Smooth muscle cell (in vitro differentiated cells): Measurements from ENCODE around the gene OPRL1. TPM values are rescaled to one million over a fixed set of nuclear protein-coding genes. Genes with fewer than 3 reads are reported as not detected.

ENCODE experiments used
- DNase-seq: peaks from one replicate; lab custom pipeline; 2025; ENCODE audit not compliant: unreplicated experiment; lab: John Stamatoyannopoulos, UW
- H2AFZ ChIP-seq: fragments of 200-600 bp; sonication (generic); 2 replicates; pipeline ENCODE4 v1.6.0; 2016; ENCODE audit warnings: antibody characterized with exemption, low read depth, mild to moderate bottlenecking
- H3F3A ChIP-seq: fragments of 200-600 bp; sonication (generic); 2 replicates; pipeline ENCODE4 v1.6.0; 2017; ENCODE audit warnings: antibody characterized with exemption, low read depth
- H3K27ac ChIP-seq: fragments of 200-600 bp; sonication (generic); 2 replicates; pipeline ENCODE4 v1.5.1; 2016; ENCODE audit warnings: low read depth, mild to moderate bottlenecking
- H3K27me3 ChIP-seq: fragments of 200-600 bp; sonication (generic); 2 replicates; pipeline ENCODE4 v1.6.1; 2016; ENCODE audit warnings: low read depth, mild to moderate bottlenecking
- H3K36me3 ChIP-seq: fragments of 200-600 bp; sonication (generic); 2 replicates; pipeline ENCODE4 v1.5.1; 2016; ENCODE audit warnings: low read depth
- H3K4me1 ChIP-seq: fragments of 200-600 bp; sonication (generic); 2 replicates; pipeline ENCODE4 v1.5.1; 2016; ENCODE audit warnings: low read depth
- H3K4me2 ChIP-seq: fragments of 200-600 bp; sonication (generic); 2 replicates; pipeline ENCODE4 v1.6.0; 2016; ENCODE audit warnings: mild to moderate bottlenecking
- H3K4me3 ChIP-seq: fragments of 200-600 bp; sonication (generic); 2 replicates; pipeline ENCODE4 v1.5.1; 2016; ENCODE audit warnings: mild to moderate bottlenecking
- H3K79me2 ChIP-seq: fragments of 200-600 bp; sonication (generic); 2 replicates; pipeline ENCODE4 v1.6.0; 2016; ENCODE audit warnings: low read depth, mild to moderate bottlenecking
- H3K9ac ChIP-seq: fragments of 200-600 bp; sonication (generic); 2 replicates; pipeline ENCODE4 v1.6.0; 2016; ENCODE audit warnings: low read depth
- H3K9me3 ChIP-seq: fragments of 200-600 bp; sonication (generic); replicated peaks from 2 replicates; pipeline ENCODE4 v1.5.1; 2016; ENCODE audit warnings: low read depth
- H4K20me1 ChIP-seq: fragments of 200-600 bp; sonication (generic); 2 replicates; pipeline ENCODE4 v1.6.0; 2016; ENCODE audit warnings: low read depth
- CTCF ChIP-seq: fragments of 200-600 bp; sonication (generic); IDR thresholded peaks from 2 replicates; pipeline ENCODE4 v1.5.1; 2017; ENCODE audit warnings: borderline replicate concordance, mild to moderate bottlenecking, antibody characterized with exemption; ENCODE audit not compliant: insufficient read depth, poor library complexity, severe bottlenecking
- WGBS: methylation state at CpG from one replicate; pipeline ENCODE4 v1.1.7; 2016; ENCODE audit warnings: low lambda C conversion rate; 5-methylcytosine and 5-hydroxymethylcytosine counted together
- polyA plus RNA-seq: library from polyadenylated mRNA; unstranded; fragments of >200 nt; fragmentation: Nextera tagmentation; extraction: Ambion mirVana; gene quantifications from 2 replicates; pipeline ENCODE4 v1.2.1, GENCODE V29; 2016
- total RNA-seq: library from RNA; depleted of rRNA; stranded (reverse); fragments of >200 nt; gene quantifications from 2 replicates; pipeline ENCODE4 v1.2.3, GENCODE V29; 2014

OPRL1 gene
- total and polyA plus RNA-seq, 2 experiments from 2014 or later = 3.1 to 6.4 TPM

DNA sequence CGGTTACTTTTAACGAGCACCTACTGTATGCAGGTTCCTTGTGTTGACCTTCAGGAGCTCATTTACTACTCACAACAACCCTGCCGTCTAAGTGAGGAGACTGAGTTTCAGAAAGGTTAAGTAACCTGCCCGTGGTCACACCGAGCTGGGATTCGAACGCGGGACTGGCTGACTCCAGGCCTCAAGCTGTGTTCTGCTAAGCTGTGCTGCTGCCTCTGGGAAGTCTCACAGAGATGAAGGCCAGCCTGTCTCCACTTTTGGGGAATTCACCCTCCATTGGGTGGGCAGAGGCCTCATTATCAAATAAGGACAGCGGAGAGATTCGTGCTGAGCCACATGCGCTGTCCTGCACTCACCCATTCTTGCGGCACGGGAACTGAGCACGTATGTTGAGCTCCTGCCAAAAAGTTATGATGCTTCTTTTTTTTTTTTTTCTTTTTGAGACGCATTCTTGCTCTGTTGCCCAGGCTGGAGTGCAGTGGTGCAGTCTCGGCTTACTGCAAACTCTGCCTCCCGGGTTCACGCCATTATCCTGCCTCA, 58.5 kb downstream of the OPRL1 start:
- no peaks in the 10 kb centered on the region for H3K9me3 ChIP-seq
- H3K4me2 ChIP-seq = no peak overlapping the region
- H3K4me3 ChIP-seq = no peak overlapping the region
- H3F3A ChIP-seq = no peaks in the 10 kb centered on the region
- no peak overlapping the region for H3K27ac ChIP-seq
- TF ChIP-seq CTCF = no peak
- H3K9ac ChIP-seq = no peak overlapping the region
- no peak for DNase-seq
- no peaks in the 10 kb centered on the region for H4K20me1 ChIP-seq
- no peak overlapping the region for H2AFZ ChIP-seq
- no peaks in the 10 kb centered on the region for H3K79me2 ChIP-seq
- no peaks in the 10 kb centered on the region for H3K36me3 ChIP-seq
- 92% methylated on average over 18 of the region's 18 CpGs for WGBS
- H3K4me1 ChIP-seq = peaks cover 21% of the 10 kb centered on the region
- H3K27me3 ChIP-seq = no peaks in the 10 kb centered on the region

- no peak overlapping the region for H3K27ac ChIP-seq
- H3K4me3 ChIP-seq = no peak overlapping the region
- no peaks in the 10 kb centered on the region for H3K79me2 ChIP-seq
- no peaks in the 10 kb centered on the region for H3F3A ChIP-seq
- no peaks in the 10 kb centered on the region for H4K20me1 ChIP-seq
- no peaks in the 10 kb centered on the region for H3K9me3 ChIP-seq
- no peak for TF ChIP-seq CTCF
- WGBS = 89% methylated on average over 20 of the region's 21 CpGs
- no peak overlapping the region for H3K9ac ChIP-seq
- no peak for DNase-seq
- no peaks in the 10 kb centered on the region for H3K27me3 ChIP-seq
- no peak overlapping the region for H3K4me2 ChIP-seq
- peaks cover 21% of the 10 kb centered on the region for H3K4me1 ChIP-seq
- H2AFZ ChIP-seq = no peak overlapping the region
- H3K36me3 ChIP-seq = no peaks in the 10 kb centered on the region
Measured at GRCh38 chr20:64139199-64140060, 59.5 kb downstream of the OPRL1 start.

DNA sequence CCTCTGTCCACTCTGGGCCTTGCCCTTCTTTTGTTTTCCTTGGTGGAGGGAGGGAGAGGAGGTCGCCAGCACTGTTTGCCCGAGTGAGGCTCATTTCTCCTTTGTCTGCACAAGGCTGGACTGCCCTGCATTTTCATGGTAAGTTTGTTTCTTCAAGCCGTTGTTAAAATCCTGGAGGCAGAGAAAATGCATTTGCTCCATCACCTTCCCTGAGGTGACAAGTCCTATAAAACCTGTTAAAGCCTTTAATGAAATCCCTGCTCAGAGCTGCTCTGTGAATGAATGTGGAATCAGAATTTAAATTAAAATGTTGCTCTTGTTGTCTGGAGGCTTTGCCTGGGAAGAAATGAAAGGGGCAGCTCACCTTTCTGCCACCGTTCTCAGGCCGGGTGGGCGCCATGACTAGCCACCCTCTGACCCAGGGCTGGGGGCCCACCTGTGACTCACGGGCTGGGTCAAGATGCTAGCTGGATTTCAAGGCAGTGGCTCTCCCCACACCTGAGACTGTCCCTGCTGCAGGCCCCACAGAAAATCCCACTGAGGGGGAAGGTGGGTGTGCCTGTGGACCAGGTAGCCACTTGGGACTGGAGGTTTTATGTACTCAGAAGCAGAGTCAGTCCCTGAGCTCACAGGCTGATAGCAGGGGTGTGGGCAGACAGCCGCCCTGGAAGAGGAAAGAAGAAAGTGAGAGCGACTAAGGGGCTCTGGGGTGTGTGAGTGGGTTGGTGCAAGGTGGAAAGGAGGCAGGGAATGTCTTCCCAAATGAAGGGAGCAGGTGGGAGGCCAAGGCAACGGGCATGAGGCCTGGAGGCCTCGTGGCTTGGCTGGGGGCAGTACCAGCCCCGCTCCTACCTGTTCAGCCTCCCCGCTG, 60.4 kb downstream of the OPRL1 start:
- DNase-seq = no peak
- H3F3A ChIP-seq = no peaks in the 10 kb centered on the region
- 86% methylated on average over 13 of the region's 13 CpGs for WGBS

More for the DNA sequence above, 60.4 kb downstream of the OPRL1 start:
- Histone ChIP-seq H3K9ac (no peak overlapping the region), H4K20me1 (no peaks in the 10 kb centered on the region), H3K4me2 (no peak overlapping the region), H3K36me3 (no peaks in the 10 kb centered on the region), H3K9me3 (no peaks in the 10 kb centered on the region), H2AFZ (no peak overlapping the region), H3K79me2 (no peaks in the 10 kb centered on the region), H3K27ac (no peak overlapping the region), H3K4me3 (no peak overlapping the region), H3K4me1 (peaks cover 21% of the 10 kb centered on the region), H3K27me3 (no peaks in the 10 kb centered on the region)
- TF ChIP-seq CTCF = no peak
